Raji (cell line): Measurements from ENCODE around the gene ARHGAP12.
A peak's percentile ranks its signal among the peaks of the same experiment; 100 is the strongest.

Experiments used
- POLR2A ChIP-seq: IDR thresholded peaks from 2 replicates; pipeline ENCODE4 v1.6.1; 2011; ENCODE audit warnings: low read depth, low read length, control low read depth; ENCODE audit not compliant: insufficient read depth

ARHGAP12 gene

DNA sequence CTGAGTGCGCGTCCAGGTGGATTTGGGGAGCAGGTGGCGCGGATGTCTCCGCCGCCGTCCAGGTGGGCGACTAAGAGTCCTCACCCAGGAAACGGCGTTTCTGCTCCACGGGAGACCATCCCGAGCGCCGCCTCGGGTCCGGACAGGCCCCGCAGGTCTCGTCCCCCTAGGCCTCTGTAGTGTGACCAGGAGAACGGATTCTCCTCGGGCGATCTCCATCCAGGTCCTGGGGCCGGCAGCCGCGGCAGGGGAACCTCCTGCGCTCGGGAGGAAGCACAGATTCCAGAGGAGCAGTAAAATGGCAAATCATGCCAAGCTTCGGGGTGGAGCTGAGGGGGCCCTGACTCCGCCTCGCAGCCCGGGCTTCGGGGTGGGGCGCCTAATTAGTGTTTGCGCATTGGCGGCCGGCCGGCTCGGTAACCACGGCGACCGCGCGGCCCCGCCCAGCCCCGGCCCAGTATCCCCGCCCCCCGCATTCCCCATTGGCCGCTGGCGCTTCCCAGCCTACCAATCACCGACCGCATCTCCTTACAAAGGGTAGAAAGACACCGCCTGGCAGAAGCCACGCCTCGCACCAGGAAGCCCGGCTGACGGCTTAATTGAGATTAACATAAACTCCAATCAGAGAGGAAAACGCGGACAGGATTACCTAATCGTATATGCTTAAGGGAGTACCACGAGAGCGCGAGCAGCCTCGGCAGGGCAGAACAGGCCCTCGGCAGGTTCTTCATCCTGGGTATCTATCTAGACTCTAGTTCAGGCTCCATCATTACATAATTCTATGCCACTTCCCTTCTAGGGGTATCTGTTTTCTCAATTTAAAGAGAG, 168.6 kb downstream of the ARHGAP12 start:
- TF ChIP-seq POLR2A: peak; percentile 73

DNA sequence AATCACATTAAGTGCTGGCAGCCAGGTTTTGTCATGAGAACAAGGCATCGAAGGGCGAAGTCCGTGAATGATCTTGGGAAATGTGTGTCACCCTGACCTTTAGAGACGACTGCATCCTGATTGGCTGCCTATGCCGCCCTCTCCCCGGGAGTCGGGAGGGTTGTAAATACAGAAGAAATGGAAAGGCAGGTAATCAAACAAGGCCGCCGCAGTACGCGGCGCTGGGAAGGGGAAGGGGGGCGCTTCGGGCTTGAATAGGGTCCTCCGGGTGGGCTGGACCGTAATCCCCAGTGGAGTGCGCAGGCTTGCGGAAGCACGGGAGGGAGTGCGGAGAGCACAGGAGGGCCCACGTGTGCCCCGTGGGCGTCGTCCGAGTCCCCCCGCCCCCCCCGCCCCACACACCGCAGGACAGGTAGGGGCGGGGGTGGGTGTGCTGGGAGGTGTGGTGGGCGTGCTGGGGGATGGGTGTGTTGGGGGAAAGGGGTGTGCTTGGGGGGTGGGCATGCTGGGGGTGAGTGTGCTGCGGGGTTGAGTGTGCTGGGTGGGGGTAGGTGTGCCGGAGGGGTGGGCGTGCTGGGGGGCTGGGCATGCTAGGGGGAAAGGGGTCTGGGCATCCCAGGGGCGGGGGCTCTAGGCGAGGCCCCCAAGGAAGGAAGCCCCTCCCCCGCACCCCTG, 169.4 kb downstream of the ARHGAP12 start:
- TF ChIP-seq POLR2A: no peak

DNA sequence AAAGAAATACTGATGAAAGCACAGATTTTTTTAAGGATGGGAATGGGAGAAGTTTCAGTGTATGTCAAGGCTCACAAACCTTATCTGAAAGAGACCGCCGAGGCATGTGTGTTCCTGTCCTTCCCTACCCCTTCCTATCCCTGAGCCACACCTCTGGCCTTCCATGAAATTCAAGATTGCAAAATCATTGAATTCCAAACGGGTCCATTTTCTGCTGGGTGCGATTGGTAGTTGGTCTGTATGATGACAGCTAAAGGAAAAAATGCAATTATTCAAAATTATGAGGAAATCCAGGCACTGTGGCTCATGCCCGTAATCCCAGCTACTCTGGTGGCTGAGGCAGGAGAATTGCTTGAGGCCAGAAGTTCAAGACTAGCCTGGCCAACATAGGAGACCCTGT, 170.1 kb downstream of the ARHGAP12 start:
- TF ChIP-seq POLR2A: no peak

DNA sequence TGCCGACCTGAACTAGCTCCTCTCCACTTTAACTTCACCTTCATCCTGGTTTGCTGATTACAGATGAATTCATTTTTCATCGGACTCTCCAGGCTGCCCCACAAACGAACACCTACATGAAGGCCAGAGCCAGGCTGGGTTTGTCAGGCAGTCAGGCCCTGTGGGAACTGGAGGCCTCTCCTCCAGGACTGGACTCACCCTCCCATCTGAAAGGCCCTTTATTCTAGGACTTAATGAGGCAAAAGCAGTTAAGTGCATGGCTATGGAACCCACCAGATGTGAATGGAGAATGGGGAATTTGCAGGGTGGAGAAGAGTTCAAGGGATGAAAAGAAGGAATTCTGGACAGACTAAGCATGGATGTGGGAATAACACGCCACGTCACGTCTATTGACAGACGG, 170.8 kb downstream of the ARHGAP12 start:
- TF ChIP-seq POLR2A: no peak

DNA sequence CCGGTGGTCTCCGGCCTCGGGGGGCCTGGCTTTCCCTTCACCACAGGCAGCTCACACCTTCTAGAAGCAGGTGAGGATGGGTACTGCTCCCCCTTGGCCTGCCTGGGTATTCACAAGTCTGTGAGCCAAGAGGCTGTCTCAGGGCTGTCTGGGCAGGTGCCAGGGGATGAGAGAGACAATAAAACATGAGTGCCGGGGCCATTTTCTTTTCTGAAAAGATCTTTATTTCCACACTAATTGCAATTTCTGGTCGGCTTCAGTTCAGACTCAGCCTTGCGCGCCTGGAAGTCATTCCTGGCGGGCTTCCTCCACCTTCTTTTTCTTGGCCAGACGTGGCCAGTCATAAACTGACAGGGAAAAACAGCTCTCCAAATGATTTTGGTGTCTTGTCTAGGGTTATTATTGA, 171.2 kb downstream of the ARHGAP12 start:
- no peak for TF ChIP-seq POLR2A

DNA sequence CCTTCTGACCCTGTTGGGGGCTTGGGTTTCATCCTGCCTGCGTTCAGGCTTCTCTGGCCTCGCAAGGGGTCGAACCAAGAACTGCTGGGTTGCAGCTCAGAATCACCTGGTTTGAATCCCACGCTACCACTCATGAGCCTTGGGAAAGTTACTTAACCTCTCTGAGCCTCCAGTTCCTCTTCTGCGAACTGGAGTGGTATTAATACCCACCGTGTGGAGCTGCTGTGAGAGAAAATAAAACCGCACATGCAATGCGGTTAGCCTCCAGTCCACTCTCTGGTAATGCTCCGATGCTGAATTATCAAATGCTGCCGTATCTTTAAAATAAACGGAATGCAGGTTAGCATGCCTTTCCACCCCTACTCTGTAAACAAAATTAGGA, 171.9 kb downstream of the ARHGAP12 start:
- no peak for TF ChIP-seq POLR2A

DNA sequence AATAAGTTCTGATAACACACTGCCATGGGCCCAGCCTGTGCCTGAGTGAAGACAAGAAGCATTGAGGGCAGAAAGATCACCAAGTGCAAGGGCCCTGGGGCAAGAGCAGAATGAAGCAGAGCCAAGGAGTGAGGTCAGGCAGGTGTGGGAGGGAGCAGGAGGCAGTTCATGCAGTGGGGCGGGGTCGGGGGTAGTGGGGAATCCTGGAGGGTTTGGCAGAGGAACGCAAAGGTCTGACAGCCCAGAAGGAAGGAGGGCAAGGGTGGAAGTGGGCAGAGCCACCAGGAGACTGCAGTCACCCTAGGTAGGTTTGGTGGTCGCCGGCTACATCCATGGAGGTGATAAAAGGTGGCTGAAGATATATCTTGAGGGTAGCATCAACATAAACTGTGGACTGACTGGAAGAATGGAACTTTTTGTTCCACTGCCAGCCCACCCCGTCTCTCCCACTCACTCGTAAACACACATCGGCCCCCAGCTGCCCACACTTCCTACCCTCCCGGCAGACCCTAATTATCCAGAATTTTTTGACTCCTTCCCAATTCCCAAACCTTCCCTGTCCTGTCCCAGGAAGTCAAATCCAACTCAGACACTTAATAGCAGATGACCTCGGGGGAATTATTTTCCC, 172.4 kb downstream of the ARHGAP12 start:
- no peak for TF ChIP-seq POLR2A
